ENCODE data around the gene THEM5. TPM values are rescaled to one million over a fixed set of nuclear protein-coding genes. Genes with fewer than 3 reads are reported as not detected.

The THEM5 gene
- total RNA-seq, 1 experiment from 2014 or later, result not detected

DNA sequence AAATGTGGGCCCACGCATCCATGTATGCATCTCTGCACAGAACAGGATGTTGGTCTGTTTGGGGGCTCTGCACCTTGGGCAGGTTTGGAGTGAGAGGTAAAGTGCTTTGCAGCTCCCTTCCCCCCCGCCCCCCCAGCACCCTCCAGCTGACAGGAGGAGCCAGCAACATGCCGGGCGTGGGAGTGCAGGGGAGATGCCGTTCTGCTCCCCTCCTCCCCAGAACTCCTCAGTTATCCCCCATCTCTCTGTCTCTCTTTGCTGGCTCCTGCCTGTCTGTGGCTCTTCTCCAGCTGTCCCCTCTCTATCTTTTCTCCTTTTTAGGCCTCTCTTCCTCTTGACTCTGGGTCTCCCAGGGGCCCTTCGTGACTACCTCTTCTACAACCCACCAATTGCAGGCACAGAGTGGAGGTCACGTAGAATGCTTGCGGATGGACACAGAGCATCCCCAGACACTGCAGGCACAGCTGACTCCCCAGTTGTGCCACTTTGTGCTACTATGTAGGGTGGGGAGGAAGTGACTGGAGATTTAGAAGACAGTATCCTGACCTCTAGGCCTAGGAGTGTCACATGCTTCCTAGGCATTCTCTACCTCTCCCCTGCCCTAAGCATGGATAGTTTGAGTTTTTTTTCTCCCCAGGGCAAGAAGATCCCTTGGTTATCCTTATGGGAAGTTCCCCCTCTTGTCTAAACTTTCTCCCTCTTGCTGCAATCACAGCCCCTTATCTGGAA lies 20.2 kb downstream of the THEM5 start:
- no peaks in the 10 kb centered on the region for H3K36me3 ChIP-seq
- no peaks in the 10 kb centered on the region for H3K27me3 ChIP-seq
- no peaks in the 10 kb centered on the region for H3K9me3 ChIP-seq
- no peak for DNase-seq
- no peak overlapping the region for H3K4me3 ChIP-seq

DNA sequence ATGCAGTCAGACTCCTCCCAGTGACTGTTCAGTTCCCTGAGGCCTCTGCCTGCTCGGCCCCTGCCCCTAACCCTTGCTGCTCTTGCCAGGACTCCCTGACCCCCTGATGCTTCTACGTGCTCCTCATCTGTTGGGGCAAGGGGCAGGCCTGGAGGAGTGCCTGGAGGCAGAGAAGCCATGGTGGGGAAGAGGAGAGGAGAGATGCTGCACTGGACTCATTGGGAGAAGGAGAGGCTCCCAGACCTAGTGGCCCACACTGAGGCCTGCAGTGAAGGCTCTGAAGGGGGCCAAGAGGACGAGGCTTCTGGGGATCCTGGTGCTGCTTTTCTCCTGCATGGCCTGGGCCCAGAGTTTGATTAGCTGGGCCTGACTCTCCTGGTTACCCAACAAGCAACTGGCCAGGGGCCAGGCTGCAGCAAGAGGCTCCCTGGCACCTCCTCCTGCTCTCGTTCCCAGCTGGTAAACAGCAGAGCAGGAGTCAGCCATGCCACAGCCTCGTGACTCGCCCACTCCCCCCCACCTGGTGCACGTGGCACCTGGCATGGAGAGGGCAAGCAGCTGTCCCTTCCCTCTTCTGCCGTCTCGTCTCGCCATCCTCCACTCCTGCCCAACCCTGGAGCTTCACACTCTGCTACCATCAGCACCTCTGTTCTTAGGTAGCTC lies 21.1 kb downstream of the THEM5 start:
- no peaks in the 10 kb centered on the region for H3K36me3 ChIP-seq
- H3K27me3 ChIP-seq, result no peaks in the 10 kb centered on the region
- no peak overlapping the region for H3K4me3 ChIP-seq
- peak; percentile 79 for DNase-seq
- no peaks in the 10 kb centered on the region for H3K9me3 ChIP-seq

DNA sequence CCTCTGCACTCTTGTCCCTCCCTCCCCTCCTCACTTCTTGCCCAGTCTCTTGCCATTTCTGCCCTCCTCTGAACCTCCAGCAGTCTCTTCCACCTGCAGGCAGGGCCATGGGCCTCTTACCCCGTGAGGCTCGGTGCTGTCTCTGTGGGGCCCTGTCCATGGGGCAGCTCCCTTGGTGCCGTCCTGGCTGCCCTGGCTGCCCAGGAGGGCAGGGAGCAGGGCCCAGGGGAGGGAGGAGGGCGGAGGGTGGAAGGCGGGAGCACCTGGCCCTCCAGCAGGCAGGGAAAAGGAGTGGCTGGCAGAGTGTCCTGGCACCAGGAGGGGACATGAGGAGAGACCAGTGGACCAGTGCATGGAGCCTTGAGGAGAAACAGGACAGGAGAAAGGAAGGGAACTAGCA lies 21.9 kb downstream of the THEM5 start, which contains the start of gene RORC:
RORC (minus strand) TSS at position 198 of the 400 bp plus-strand sequence; CDS start at position 160, 38 bp downstream.
- no peaks in the 10 kb centered on the region for H3K9me3 ChIP-seq
- no peak for DNase-seq
- H3K36me3 ChIP-seq, result no peaks in the 10 kb centered on the region
- no peak within 1 kb of the TSS for H3K4me3 ChIP-seq
- no peaks in the 10 kb centered on the region for H3K27me3 ChIP-seq

- Histone ChIP-seq H3K27me3 (no peaks in the 10 kb centered on the region), H3K4me3 (no peak overlapping the region), H3K36me3 (no peaks in the 10 kb centered on the region), H3K9me3 (no peaks in the 10 kb centered on the region)
- no peak for DNase-seq
These were observed 22.3 kb downstream of the THEM5 start for GRCh38 chr1:151831256-151831591.

DNA sequence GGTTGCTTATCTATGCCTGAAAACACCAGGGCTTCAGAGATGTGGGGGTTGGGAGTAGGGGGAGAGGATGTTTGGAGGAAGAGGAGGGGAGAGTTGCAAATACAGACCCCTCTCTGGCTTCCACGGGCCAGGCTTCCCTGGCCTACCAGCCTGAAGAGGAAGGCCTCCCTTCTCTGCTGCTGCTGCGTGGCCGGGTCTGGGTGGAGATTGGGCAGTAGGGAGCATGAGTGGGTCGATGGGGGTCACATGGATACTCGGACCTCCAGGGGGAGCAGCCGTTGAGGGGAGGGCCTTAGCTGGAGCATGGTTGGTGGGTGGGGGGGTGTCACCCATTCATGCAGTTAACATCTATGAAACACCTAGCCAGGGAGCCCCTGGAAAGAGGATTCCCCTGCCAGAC lies 23.5 kb downstream of the THEM5 start:
- Histone ChIP-seq H3K9me3 (no peaks in the 10 kb centered on the region), H3K4me3 (no peak overlapping the region), H3K27me3 (no peaks in the 10 kb centered on the region), H3K36me3 (no peaks in the 10 kb centered on the region)
- DNase-seq, result no peak

DNA sequence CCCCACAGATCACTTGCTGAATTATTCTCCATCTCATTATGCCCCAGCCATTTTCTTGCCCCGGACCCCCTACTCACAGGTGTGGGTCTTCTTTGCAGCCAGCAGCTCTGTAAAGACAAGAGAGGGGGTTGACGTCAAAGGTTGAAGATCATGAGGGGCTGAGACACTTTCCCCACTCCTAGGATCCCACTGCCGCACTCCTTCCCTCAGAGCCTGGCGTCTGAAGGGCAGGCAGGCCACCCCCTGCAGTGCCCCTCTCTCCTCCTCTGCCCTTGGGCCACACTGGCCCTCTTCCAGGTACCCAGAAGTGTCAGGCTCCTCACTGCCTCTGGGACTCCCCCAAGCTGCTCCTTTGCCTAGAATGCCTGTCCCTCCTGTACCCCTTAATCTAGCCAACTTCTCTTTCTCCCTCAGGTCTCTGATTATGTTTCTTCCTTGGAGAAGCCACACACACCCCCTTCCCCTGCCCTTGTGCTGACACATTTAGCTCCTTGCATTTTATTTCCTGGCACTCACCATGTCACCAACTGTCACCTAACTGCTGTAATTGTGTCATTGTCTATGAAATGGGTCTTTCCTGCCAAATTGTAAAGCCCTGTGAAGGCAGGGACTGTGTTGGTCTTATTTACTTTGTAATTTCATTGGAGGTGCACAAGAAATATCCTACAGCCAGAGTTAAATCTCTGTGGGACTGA lies 24.0 kb downstream of the THEM5 start:
- H3K4me3 ChIP-seq, result no peak overlapping the region
- no peaks in the 10 kb centered on the region for H3K9me3 ChIP-seq
- no peak for DNase-seq
- no peaks in the 10 kb centered on the region for H3K36me3 ChIP-seq
- H3K27me3 ChIP-seq, result no peaks in the 10 kb centered on the region

- peak; percentile 65 for DNase-seq
- H3K9me3 ChIP-seq, result no peaks in the 10 kb centered on the region
- H3K4me3 ChIP-seq, result no peak overlapping the region
- no peaks in the 10 kb centered on the region for H3K36me3 ChIP-seq
- no peaks in the 10 kb centered on the region for H3K27me3 ChIP-seq
These were observed 24.6 kb downstream of the THEM5 start for GRCh38 chr1:151828921-151829320.

GRCh38 chr1:151827853-151828252 lies 25.7 kb downstream of the THEM5 start:
- H3K27me3 ChIP-seq, result no peaks in the 10 kb centered on the region

DNA sequence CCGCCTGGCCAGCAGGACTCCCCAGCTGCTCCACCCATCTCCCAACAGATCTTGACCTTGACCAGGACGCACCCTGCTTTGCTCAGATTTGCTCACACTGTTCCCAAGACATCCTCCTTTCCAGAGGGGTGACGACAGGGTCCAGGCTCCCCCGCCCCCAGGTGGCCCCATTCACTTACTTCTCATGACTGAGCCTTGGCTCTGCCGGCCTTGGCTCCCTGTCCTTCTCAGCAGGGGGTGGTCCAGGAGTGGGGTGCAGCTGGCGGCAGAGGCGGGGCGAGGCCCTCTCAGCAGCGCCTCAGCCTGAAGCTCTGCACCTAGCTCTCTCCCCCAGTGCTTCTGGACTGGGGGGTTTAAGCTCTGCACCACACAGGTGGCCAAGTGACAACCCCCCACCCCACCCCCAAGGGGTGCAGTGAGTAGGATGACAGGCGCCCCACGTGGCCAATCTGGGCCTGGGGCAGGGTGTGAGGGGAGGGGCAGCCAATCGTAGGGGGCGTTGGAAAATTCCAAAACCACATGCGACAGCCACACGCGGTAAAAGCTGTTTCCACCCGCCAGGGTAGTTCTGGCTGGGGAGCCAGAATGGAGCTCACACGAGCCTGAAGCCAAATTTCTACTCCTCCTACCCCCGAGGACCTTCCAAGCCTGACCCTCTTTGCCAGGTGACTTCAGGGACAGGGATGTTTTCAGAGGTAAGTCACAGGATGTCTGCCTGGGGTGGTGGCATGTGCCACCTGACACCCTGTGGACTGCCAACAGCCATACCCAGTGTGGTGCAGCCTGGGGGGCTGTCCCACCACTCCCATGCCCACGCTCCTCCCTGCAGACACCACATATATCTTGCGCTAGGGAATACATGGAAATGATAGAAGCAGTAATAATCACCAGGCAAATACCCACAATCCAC lies 27.5 kb downstream of the THEM5 start:
- Histone ChIP-seq H3K27me3 (no peaks in the 10 kb centered on the region), H3K9me3 (peaks cover 2% of the 10 kb centered on the region), H3K36me3 (no peaks in the 10 kb centered on the region), H3K4me3 (no peak overlapping the region)
- DNase-seq, result peak; percentile 22

More at GRCh38 chr1:151827853-151828252, 25.7 kb downstream of the THEM5 start:
- DNase-seq, result no peak
- no peaks in the 10 kb centered on the region for H3K36me3 ChIP-seq
- no peak overlapping the region for H3K4me3 ChIP-seq
- no peaks in the 10 kb centered on the region for H3K9me3 ChIP-seq

- Histone ChIP-seq H3K36me3 (no peaks in the 10 kb centered on the region), H3K4me3 (no peak overlapping the region), H3K27me3 (no peaks in the 10 kb centered on the region), H3K9me3 (peaks cover 2% of the 10 kb centered on the region)
- no peak for DNase-seq
These were observed 28.3 kb downstream of the THEM5 start for GRCh38 chr1:151825204-151825603.

DNA sequence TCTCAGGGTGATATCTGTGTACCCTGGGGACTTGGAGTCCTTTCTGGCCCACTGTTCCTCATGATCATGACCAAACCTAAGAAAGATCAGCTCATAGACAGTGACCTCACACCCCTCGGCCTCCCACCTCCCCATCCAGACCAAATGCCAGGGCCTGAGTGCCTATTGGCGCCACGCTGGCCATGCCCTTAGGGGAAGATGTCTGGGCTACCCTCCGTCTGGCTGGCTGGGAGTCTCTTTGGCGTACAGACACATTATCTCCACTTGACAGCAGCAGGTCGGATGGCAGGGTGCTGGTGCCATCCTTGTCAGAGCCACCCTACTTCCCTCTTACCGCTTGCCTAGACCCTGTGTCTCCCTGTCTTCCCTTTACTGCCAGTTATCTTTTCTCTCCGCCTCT lies 30.3 kb downstream of the THEM5 start:
- no peak for DNase-seq
- Histone ChIP-seq H3K9me3 (peaks cover 2% of the 10 kb centered on the region), H3K27me3 (no peaks in the 10 kb centered on the region), H3K4me3 (no peak overlapping the region), H3K36me3 (no peaks in the 10 kb centered on the region)

GRCh38 chr1:151822404-151822803 lies 31.1 kb downstream of the THEM5 start:
- H3K36me3 ChIP-seq, result no peaks in the 10 kb centered on the region
- H3K9me3 ChIP-seq, result peaks cover 2% of the 10 kb centered on the region
- no peaks in the 10 kb centered on the region for H3K27me3 ChIP-seq
- no peak for DNase-seq
- H3K4me3 ChIP-seq, result no peak overlapping the region

DNA sequence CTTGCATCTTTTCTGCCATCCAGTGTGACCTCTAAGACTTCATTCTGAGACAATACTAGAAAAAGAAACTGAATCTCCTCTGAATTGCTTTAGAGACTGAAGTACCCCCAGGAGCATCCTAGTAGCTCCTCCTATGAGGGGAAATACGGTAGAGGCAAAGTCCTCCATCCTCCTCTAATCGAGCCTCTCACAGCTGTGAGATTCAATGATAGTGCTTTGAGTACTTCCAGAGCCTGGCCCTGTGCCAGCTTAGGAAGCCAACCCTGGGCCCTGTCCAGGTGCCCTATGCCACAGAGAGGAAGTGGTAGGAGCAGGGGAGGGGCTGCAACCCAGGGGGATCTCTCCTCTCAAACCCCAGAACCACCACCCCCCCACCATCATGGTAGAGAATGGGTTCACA lies 32.6 kb downstream of the THEM5 start:
- H3K9me3 ChIP-seq, result peaks cover 2% of the 10 kb centered on the region
- H3K27me3 ChIP-seq, result no peaks in the 10 kb centered on the region
- no peak overlapping the region for H3K4me3 ChIP-seq
- H3K36me3 ChIP-seq, result no peaks in the 10 kb centered on the region
- DNase-seq, result peak; percentile 30

GRCh38 chr1:151819976-151820623 lies 33.4 kb downstream of the THEM5 start:
- peak; percentile 89 for DNase-seq
- no peak overlapping the region for H3K4me3 ChIP-seq
- H3K27me3 ChIP-seq, result no peaks in the 10 kb centered on the region
- no peaks in the 10 kb centered on the region for H3K36me3 ChIP-seq
- H3K9me3 ChIP-seq, result peaks cover 2% of the 10 kb centered on the region

- Histone ChIP-seq H3K27me3 (no peaks in the 10 kb centered on the region), H3K4me3 (no peak overlapping the region), H3K9me3 (peaks cover 2% of the 10 kb centered on the region), H3K36me3 (no peaks in the 10 kb centered on the region)
- DNase-seq, result no peak
These were observed 34.2 kb downstream of the THEM5 start for GRCh38 chr1:151819227-151819835.

GRCh38 chr1:151817353-151817730 lies 36.2 kb downstream of the THEM5 start:
- Histone ChIP-seq H3K36me3 (no peaks in the 10 kb centered on the region), H3K27me3 (no peaks in the 10 kb centered on the region), H3K9me3 (peaks cover 2% of the 10 kb centered on the region), H3K4me3 (no peak overlapping the region)
- DNase-seq, result no peak

Data from MG63 (cell line).